Thyroid gland (tissue), 4 donors: ENCODE measurements around the gene MSX2.

Experiments
- CTCF ChIP-seq, 6 experiments: fragments of 200-600 bp in 3 of 6; fragments of 450-650 bp in 3 of 6; sonication (generic) in 3 of 6; IDR thresholded peaks; one replicate each; pipeline ENCODE4 v1.5.1; 2016 to 2019; ENCODE audit warnings: antibody characterized with exemption in 6 of 6, mild to moderate bottlenecking in 2 of 6, inconsistent platforms in 1 of 6, moderate library complexity in 1 of 6
- POLR2A ChIP-seq, 2 donors: fragments of 450-650 bp; IDR thresholded peaks; one replicate each; pipeline ENCODE4 v1.6.1; 2017; ENCODE audit warnings: antibody characterized with exemption in 2 of 2, mild to moderate bottlenecking in 2 of 2, moderate library complexity in 1 of 2

DNA sequence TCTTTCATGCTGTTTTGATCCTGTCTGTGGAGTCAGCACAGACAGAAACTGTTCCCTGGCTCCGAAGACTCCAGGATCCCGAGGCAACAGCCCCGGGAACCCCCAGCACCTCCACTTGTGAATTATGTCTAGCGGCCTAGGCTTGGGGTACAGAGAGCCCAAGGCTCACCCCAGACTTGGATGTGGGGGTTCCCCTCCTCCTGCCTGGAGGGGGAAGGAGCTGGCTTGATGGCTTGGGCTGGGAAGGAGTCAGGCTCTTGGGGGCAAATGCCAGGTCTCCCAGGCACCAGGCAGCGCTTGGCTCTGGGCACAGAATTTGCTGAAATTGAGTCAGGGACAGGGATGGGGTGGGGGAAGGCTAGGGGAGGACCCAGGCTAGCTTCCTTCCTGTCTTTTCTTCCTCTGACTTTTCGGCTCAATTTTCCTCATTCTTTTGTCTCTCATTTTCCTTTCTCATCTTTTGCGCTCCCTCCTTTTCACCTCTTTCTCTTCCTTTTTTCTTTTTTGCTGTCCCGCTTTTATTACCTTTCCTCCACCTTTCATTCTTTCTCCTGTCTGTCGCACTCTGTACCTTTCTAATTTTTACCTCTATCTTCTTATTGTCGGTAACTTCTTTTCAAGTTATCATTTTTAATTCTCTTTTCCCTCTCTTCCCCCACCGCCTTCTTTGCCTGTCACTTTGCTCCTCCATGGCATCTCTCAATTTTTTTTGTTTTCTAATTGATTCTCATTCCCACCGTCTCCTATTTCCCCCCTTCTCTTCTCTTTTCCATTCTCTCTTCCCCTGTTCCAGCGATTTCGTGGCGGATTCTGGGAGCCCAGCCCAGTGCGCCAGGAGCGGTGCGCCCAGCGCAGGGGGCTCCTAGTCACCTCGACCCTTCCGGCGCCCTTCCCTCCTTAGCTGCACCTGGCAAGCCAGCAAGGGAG is 10.5 kb downstream of the MSX2 start:
- TF ChIP-seq CTCF (IDR thresholded peaks at IDR 0.05) (no peak), POLR2A (IDR thresholded peaks at IDR 0.05) (no peak)
